Bone marrow (tissue), 2 donors: ENCODE results near the gene FBXO17.
A peak's percentile ranks its signal among the peaks of the same experiment; 100 is the strongest.

Source experiments
- DNase-seq, 2 donors: peaks; one replicate each; lab custom pipeline; 2025; lab: John Stamatoyannopoulos, UW

The FBXO17 gene

GRCh38 chr19:38915329-38916321 is 59.9 kb downstream of the FBXO17 start:
- no peak for DNase-seq

GRCh38 chr19:38913958-38914357 is 61.6 kb downstream of the FBXO17 start:
- no peak for DNase-seq

- DNase-seq, result no peak
Measured at GRCh38 chr19:38912600-38913514, 62.7 kb downstream of the FBXO17 start.

DNA sequence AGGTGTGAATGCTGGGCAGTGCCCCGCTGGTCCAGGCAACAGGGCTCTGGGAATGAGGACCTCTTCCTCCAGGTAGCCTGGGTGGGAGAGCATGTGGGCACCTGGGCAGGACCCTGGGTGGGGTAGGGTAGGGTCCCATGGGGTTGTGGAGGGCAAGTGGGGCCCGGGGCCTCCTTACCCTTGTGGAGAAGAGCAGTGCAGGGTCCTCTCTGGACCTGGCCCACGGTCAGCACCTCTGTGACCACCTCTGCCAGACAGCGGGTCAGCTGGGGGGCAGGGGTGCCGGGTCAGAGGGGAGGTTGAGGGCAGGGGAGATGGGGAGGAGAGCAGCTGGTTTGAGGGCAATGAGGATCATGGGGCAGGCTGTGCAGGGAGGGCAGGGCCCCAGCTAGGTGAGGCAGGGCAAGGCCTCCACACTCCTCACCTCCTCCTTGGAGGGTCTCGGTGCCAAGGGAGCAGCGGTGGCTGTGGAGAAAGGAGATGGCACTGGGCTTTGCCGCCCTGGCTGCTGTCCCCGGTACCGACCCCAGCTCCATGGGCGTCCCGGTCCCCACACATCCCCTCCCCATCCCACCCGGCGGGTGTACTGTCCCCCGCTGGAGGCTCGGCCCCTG is 64.0 kb downstream of the FBXO17 start:
- no peak for DNase-seq

- no peak for DNase-seq
Measured at GRCh38 chr19:38910488-38910887, 65.1 kb downstream of the FBXO17 start.

DNA sequence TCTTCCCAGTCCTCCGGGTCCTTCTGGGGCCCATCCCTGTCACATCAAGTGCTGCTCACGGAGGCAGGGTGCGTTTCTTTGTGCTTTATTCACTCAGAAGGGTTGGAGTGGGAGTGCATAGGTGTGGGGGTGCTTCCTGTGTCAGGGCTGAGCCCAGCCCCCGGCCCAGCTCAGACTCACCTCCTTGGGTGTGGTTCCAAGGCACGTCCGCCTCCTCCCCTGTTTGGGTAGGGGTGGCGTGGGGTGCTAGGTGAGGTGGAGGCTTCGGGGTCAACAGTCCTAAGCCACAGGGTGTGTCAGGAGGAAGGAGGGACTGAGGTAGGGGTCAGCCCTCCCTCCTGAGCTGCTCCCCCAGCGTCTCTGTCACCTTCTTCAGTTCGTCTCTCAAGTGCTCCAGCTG is 66.6 kb downstream of the FBXO17 start:
- DNase-seq, result no peak

GRCh38 chr19:38907670-38908069 is 67.9 kb downstream of the FBXO17 start:
- no peak for DNase-seq

- no peak for DNase-seq
Measured at GRCh38 chr19:38907227-38907626, 68.3 kb downstream of the FBXO17 start.

DNA sequence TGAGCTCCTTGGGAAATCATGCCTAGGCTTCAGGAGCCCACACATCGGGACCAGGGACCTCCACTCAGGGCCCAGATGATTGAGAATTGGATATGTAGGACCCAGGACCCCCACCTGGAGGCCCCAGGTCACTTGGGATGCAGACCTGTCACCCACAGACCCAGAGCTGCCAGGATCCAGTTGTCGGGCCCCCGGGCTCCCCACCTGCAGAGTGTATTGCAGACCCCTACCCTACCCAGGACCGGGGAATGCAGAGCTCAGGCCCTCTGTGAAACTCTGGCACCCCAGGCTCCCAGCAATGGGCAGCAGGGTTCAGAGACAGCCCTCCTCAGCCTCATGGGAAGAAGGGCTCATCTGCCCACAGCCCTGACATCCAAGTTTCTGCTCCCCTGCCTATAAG is 69.9 kb downstream of the FBXO17 start:
- DNase-seq, result no peak

DNA sequence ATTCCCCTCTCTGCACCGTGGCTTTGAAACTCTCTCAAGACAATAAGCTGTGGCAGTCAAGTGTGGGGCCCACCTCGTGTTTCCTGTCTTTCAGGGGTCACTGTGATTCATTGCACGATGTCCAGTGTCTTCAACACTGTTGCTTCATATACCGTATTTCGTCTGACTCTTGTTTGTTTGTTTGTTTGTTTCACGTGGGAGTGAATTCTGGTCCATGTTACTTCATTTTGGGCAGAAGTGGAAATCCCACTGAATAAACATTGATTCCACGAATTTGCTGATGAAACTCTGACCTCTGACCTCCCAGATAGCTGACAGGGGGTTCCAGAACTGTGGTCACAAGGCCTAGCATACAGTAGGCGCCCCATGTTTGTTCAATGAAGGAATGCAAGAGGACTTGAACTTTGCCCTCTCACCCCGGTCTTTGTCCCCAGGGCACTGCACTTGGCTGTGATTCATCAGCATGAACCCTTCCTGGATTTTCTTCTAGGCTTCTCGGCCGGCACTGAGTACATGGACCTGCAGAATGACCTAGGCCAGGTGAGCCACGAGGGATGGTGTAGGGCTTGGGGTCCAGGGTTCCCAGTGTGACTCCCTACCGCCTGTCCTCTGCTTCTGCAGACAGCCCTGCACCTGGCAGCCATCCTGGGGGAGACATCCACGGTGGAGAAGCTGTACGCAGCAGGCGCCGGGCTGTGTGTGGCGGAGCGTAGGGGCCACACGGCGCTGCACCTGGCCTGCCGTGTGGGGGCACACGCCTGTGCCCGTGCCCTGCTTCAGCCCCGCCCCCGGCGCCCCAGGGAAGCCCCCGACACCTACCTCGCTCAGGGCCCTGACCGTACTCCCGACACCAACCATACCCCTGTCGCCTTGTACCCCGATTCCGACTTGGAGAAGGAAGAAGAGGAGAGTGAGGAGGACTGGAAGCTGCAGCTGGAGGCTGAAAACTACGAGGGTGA is 70.7 kb downstream of the FBXO17 start:
- DNase-seq, result no peak

DNA sequence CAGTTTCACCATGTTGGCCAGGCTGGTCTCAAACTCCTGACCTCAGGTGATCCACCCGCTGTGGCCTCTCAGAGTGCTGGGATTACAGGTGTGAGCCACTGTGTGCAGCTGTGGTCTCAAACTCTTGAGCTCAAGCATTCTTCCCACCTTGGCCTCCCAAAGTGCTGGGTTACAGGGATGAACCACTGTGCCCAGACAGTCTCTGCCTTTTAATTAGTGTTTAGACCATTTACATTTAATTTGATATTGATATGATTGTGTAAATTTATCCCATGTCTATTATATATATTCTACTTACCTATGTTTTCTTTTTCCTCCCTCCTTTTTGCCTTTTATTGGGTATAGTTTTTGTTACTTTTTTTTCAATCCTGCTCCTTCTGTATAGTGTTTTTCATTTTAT is 73.9 kb downstream of the FBXO17 start:
- no peak for DNase-seq

DNA sequence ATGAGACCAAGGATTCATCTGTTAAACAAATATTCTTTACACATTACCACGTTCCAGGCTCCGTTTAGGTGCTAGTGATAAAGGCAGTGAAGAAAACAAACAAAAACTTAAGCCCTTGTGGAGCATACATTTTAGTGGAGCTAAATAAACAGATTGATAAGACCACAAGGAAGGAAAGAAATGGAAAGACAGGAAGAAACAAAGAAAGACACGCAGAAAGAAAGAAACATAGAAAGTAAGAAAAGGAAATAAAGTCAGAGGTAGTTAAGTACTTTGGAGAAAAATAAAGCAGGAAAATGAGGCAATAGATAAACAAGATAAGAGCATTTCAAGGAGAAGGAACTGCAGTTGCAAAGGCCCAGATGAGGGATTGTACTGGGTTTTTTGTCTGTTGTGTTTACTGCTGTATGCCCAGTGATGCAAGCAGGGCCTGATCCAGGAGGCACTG is 74.8 kb downstream of the FBXO17 start:
- DNase-seq, result no peak

DNA sequence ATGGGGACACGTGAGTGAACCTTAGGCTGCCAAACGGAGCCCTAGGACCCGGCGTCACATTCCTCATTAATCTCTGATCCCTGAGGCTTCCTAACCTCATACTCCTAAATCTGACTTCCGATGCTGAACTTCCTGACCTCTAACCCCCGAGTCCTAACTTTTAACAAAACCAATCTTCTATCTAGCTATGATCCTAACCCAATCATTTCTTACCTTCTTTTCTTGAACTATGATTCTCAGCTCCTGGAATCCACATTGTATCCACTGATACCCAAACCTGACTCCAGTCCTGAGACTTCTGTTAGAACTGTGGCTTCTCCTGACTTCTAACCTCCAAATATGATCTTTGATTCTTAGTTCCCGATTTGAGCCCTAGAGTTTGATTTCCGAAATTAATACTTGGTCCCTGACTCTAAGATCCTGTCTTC is 75.3 kb downstream of the FBXO17 start:
- DNase-seq, result no peak

DNA sequence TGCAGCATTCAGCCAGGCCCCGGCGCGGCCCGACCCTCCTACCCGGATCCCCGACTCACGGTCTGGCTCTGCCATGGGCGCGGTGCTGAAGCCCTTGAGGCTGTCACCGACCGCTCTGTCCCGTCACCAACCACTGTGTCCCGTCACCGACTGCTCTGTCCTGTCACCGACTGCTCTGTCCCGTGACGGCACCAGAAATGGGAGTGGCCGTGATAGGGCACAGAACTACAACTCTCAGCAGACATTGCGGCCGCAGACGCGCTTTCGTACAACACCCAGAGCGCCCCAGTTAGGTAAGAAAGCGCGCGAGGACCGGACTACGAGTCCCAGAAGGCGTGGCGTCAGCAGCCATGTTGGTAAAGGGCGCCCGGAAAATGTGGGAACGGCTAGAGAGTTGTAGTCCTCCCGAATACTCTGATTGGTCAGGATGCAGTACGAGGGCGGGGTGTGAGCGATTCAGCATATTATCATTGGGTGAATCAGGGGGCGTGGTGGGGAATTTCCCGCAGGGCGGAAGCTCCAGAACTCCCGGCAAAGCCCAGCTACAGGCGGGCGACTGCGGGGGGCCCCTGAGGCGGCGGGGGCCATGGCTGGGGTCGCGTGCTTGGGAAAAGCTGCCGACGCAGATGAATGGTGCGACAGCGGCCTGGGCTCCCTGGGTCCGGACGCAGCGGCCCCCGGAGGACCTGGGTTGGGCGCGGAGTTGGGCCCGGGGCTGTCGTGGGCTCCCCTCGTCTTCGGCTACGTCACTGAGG is 75.9 kb downstream of the FBXO17 start, which contains the start of the genes NFKBIB and SIRT2:
Gene NFKBIB, plus strand, starts transcription at position 523 of the 755 bp plus-strand sequence. Its CDS starts 64 bp downstream, at position 587.
Gene SIRT2, minus strand, starts transcription at position 172 of the 755 bp plus-strand sequence. Its CDS starts 97 bp downstream, at position 75.
- peak; percentile 98 to 100 for DNase-seq

- DNase-seq, result no peak
Measured at GRCh38 chr19:38898788-38899446, 76.6 kb downstream of the FBXO17 start.

DNA sequence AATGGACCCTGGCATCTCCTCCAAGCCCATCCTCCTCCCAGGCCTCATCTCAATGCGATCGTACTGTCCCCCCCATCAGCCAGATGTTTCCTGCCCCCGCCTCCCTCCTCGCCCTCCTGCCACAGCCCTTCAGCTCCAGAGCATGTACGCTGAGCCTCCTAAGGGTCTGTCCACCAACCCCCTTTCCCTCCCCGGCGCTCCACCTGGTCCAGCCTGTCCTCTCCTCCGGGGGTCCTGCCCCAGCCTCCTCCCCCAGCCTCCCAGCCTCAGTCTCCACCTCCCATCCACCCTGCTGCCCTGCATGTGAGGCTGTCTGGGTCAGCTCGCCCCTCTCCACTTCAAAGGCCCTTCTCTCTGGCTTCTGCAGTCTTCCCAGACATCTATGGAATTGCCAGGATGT is 80.6 kb downstream of the FBXO17 start:
- DNase-seq, result peak in 1 of 2 donors; percentile 50

DNA sequence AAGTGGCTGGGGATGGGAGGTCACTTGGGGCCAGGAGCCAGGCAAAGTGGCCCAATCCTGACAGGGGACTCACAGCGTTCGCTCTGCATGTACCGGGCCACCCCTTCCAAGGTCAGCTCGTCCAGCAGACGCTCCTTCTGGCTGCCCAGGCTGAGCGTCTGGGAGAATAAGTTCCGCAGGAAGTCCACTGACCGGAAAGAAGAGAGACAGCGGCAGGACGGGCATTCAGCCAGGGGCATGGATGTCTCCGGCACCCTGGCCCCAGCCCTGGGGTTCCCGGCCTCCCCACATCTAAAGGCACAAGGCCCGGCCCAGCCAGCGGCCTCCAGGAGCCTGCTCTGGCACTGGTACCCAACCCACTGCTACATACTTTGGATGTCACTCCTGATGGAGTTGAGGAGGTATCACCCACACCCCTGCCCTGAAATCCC is 82.2 kb downstream of the FBXO17 start:
- DNase-seq, result no peak

GRCh38 chr19:38892841-38893240 is 82.7 kb downstream of the FBXO17 start:
- no peak for DNase-seq

GRCh38 chr19:38891771-38892170 is 83.8 kb downstream of the FBXO17 start:
- DNase-seq, result no peak
